IMR-90 (cell line): ENCODE results near the gene GXYLT2. TPM values are rescaled to one million over a fixed set of nuclear protein-coding genes. Genes with fewer than 3 reads are reported as not detected.
A peak's percentile ranks its signal among the peaks of the same experiment; 100 is the strongest.

Experiments used
- ATAC-seq: fragments of 200-7000 bp; cut with Tn5 transposase; 2 replicates; pipeline ENCODE4 v1.9.1; 2020; ENCODE audit warnings: low read depth, mild to moderate bottlenecking, moderate library complexity
- BruUV-seq: library from RNA; stranded (reverse); fragments of 400-500 nt; replicated peaks from 2 replicates; lab custom pipeline; 2021; lab: Mats Ljungman, UMichigan
- CTCF ChIA-PET: fragments of 300-600 bp; formaldehyde crosslinking; extraction: SDS; loops from one replicate; lab custom pipeline; 2021; ENCODE audit warnings: antibody characterized with exemption; lab: Yijun Ruan, JAX
- POLR2A ChIA-PET: fragments of 300-600 bp; sonication (Branson Sonifier 250); formaldehyde crosslinking; loops from one replicate; lab custom pipeline; 2022; ENCODE audit warnings: antibody characterized with exemption; ENCODE audit not compliant: unreplicated experiment; lab: Charles Lee
- DNase-seq: peaks from one replicate; pipeline ENCODE4 v3.0.0; 2013
- H2AFZ ChIP-seq: replicated peaks from 2 replicates; pipeline ENCODE3; 2013; ENCODE audit warnings: low read length, mild to moderate bottlenecking; ENCODE audit not compliant: poor library complexity
- H2AK5ac ChIP-seq: 2 replicates; pipeline ENCODE4 v1.6.1; 2013; ENCODE audit warnings: low read depth, low read length, inconsistent platforms
- H2AK9ac ChIP-seq: replicated peaks from 2 replicates; pipeline ENCODE3; 2013; ENCODE audit warnings: mild to moderate bottlenecking, low read depth, low read length, moderate library complexity; ENCODE audit not compliant: poor library complexity
- H2BK120ac ChIP-seq: 2 replicates; pipeline ENCODE4 v1.6.1; 2013; ENCODE audit warnings: low read depth, low read length, inconsistent platforms
- H2BK15ac ChIP-seq: 3 replicates; pipeline ENCODE4 v1.6.1; 2013; ENCODE audit warnings: low read depth, low read length, inconsistent platforms
- H2BK20ac ChIP-seq: 2 replicates; pipeline ENCODE4 v1.6.1; 2013; ENCODE audit warnings: low read depth, mild to moderate bottlenecking, inconsistent platforms, low read length, moderate library complexity
- H2BK5ac ChIP-seq: 2 replicates; pipeline ENCODE4 v1.6.1; 2013; ENCODE audit warnings: mild to moderate bottlenecking, low read depth, low read length, inconsistent platforms; ENCODE audit not compliant: poor library complexity, severe bottlenecking
- H3K14ac ChIP-seq: replicated peaks from 2 replicates; pipeline ENCODE4 v1.6.1; 2013; ENCODE audit warnings: low read depth, low read length, inconsistent platforms
- H3K18ac ChIP-seq: 2 replicates; pipeline ENCODE4 v1.6.1; 2013; ENCODE audit warnings: low read depth, low read length, control low read depth
- H3K23ac ChIP-seq: 2 replicates; pipeline ENCODE4 v1.6.1; 2013; ENCODE audit warnings: low read depth, low read length, inconsistent platforms
- H3K27ac ChIP-seq: 2 replicates; pipeline ENCODE4 v1.5.1; 2013; ENCODE audit warnings: mild to moderate bottlenecking, control low read depth, low read length; ENCODE audit not compliant: insufficient read depth
- H3K27me3 ChIP-seq: 2 replicates; pipeline ENCODE4 v1.6.1; 2013; ENCODE audit warnings: low read length; ENCODE audit not compliant: control insufficient read depth, insufficient read depth
- H3K36me3 ChIP-seq: 2 replicates; pipeline ENCODE4 v1.6.1; 2013; ENCODE audit warnings: low read length, mixed read lengths; ENCODE audit not compliant: control insufficient read depth, insufficient read depth
- H3K4ac ChIP-seq: 2 replicates; pipeline ENCODE4 v1.6.1; 2013; ENCODE audit warnings: low read depth, low read length, inconsistent platforms
- H3K4me1 ChIP-seq: 2 replicates; pipeline ENCODE4 v1.6.1; 2013; ENCODE audit warnings: low read length, mixed read lengths; ENCODE audit not compliant: control insufficient read depth, insufficient read depth
- H3K4me2 ChIP-seq: 2 replicates; pipeline ENCODE4 v1.6.1; 2013; ENCODE audit warnings: low read depth, mild to moderate bottlenecking, control low read depth, low read length, moderate library complexity
- H3K4me3 ChIP-seq: 2 replicates; pipeline ENCODE4 v1.5.1; 2013; ENCODE audit warnings: low read depth, mild to moderate bottlenecking, control low read depth, low read length, moderate library complexity; ENCODE audit not compliant: insufficient read depth
- H3K56ac ChIP-seq: 2 replicates; pipeline ENCODE4 v1.6.1; 2013; ENCODE audit warnings: low read length, inconsistent platforms; ENCODE audit not compliant: insufficient read depth; ENCODE audit errors: extremely low read depth
- H3K79me1 ChIP-seq, 2 experiments: 2 replicates each; pipeline ENCODE4 v1.6.1; 2013; ENCODE audit warnings: low read length in 2 of 2, inconsistent platforms in 1 of 2, low read depth in 1 of 2
- H3K9ac ChIP-seq: 2 replicates; pipeline ENCODE4 v1.6.1; 2013; ENCODE audit warnings: low read depth, low read length, control low read depth
- H3K9me1 ChIP-seq: 2 replicates; pipeline ENCODE4 v1.6.1; 2013; ENCODE audit warnings: low read length, inconsistent platforms; ENCODE audit not compliant: insufficient read depth
- H3K9me3 ChIP-seq: 2 replicates; pipeline ENCODE4 v1.6.1; 2013; ENCODE audit warnings: low read length; ENCODE audit not compliant: control insufficient read depth, insufficient read depth
- H4K20me1 ChIP-seq: 2 replicates; pipeline ENCODE4 v1.6.1; 2013; ENCODE audit warnings: low read length, inconsistent platforms; ENCODE audit not compliant: insufficient read depth
- H4K5ac ChIP-seq: 2 replicates; pipeline ENCODE4 v1.6.1; 2013; ENCODE audit warnings: mild to moderate bottlenecking, low read depth, low read length, control low read depth
- H4K8ac ChIP-seq, 2 experiments: 2 replicates each; pipeline ENCODE4 v1.6.1; 2013; ENCODE audit warnings: low read depth in 2 of 2, low read length in 2 of 2, control low read depth in 1 of 2, inconsistent platforms in 1 of 2
- H4K91ac ChIP-seq: 2 replicates; pipeline ENCODE4 v1.6.1; 2013; ENCODE audit warnings: low read depth, low read length, inconsistent platforms; ENCODE audit not compliant: insufficient read depth
- CEBPB ChIP-seq: IDR thresholded peaks from 2 replicates; pipeline ENCODE4 v1.6.1; 2012; ENCODE audit warnings: low read depth, low read length, improper control_type of control experiment
- RCOR1 ChIP-seq: IDR thresholded peaks from 2 replicates; pipeline ENCODE4 v1.6.1; 2012; ENCODE audit warnings: mild to moderate bottlenecking, low read length, improper control_type of control experiment; ENCODE audit not compliant: insufficient replicate concordance
- WGBS, 2 experiments: methylation state at CpG; one replicate each; pipeline versions ENCODE4 v1.1.5 to v1.1.7; 2013; ENCODE audit warnings: missing lambda C conversion rate in 2 of 2; ENCODE audit not compliant: insufficient read length in 1 of 2; ENCODE audit errors: extremely low coverage in 2 of 2; 5-methylcytosine and 5-hydroxymethylcytosine counted together
- dilution Hi-C: fragments of 300-500 bp; cut with HindIII; formaldehyde crosslinking; loops from one replicate; pipeline ENCODE4 v1.14.3; 2018; ENCODE audit warnings: low sequenced_read_pairs; ENCODE audit not compliant: unreplicated experiment
- in situ Hi-C: fragments of 300-500 bp; cut with MboI; formaldehyde crosslinking; loops from 3 replicates; pipeline ENCODE4 v1.14.3; 2019; ENCODE audit warnings: low sequenced_read_pairs, inconsistent platforms, mixed read lengths
- intact Hi-C: fragments of 100-400 bp; cut with micrococcal nuclease; formaldehyde crosslinking; loops from 2 replicates; pipeline ENCODE4 v1.10.0; 2022
- polyA plus RNA-seq, 3 experiments: library from polyadenylated mRNA; depleted of rRNA; stranded (reverse); fragments of >200 nt; gene quantifications; 2 replicates each; pipeline ENCODE4 v1.2.3, GENCODE V29; 2012; ENCODE audit warnings: low replicate concordance in 1 of 3
- total RNA-seq: library from RNA; depleted of rRNA; stranded (reverse); fragments of >200 nt; gene quantifications from 2 replicates; pipeline ENCODE4 v1.2.3, GENCODE V29; 2012

The GXYLT2 gene
- total and polyA plus RNA-seq, 2 of the 4 experiments (the other 2 are of a cell fraction): 5.7 to 11.1 TPM

DNA sequence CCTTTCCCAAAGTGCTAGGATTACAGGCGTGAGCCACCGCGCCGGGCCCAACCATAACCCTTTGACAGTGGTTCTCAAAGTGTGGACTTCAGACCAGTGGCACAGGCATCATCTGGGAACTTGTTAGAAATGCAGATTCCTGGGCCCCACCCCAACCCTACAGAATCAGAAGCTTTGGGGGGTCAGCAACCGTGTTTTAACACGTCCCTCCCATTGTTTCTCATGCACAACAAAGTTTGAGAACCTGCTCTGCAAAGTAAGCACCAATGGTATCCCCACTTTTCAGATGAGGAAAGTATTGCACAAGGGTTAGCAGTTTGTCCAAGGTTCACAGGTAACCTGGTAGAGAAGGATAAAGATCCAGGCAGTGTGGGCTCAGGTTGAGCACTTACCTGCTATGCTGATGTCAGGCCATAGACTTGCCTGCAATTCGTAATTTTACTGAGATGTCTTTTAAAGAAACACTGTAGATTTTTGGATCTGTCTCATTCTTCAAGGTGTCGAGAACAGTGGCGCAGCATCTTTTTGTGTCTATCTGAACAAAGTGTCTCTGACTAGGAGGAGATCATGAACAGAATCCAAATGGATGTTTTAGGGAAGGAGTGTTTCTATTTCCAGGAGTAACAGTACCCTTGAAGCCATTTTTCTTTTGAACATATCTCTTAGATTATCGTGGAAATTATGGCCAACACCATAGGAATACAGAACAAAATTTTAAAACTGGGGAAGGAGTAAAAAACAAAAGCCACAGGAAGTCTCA, 2.5 kb downstream of the GXYLT2 start:
- peak overlapping the region; percentile 77; the same call in 1 of the 2 replicates for H2AK5ac ChIP-seq
- H3K9ac ChIP-seq: 0 out of 2 replicates have a peak overlapping the region, but pooled peaks have one; percentile 29
- in situ Hi-C loops (no loop called here), dilution Hi-C loops (no loop called here), intact Hi-C loops (loop anchor here (2.0 kb wide), 1 partner anchor 42 kb away; the partner anchor contains the start of gene SHQ1)
- ChIA-PET POLR2A (no interaction called here), CTCF (interaction anchor here (1.0 kb wide), 1 partner anchor 39 kb away, joined by 3 read pairs; no protein-coding TSS in a partner anchor)
- H3K79me1 ChIP-seq: peaks cover 0 to 29% of the 10 kb centered on the region in 2 experiments; a peak in 3 of 4 replicates
- H4K20me1 ChIP-seq: peaks cover 8% of the 10 kb centered on the region; the same call in 1 of the 2 replicates
- H3K4me2 ChIP-seq: peak overlapping the region; percentile 45
- peak overlapping the region; percentile 79; the same call in 1 of the 2 replicates for H3K27ac ChIP-seq
- DNase-seq (no peak), ATAC-seq (no peak)
- peak overlapping the region; percentile 35; the same call in 1 of the 2 replicates for H3K14ac ChIP-seq
- peak overlapping the region; percentile 75; the same call in 1 of the 2 replicates for H4K5ac ChIP-seq
- H3K9me3 ChIP-seq: no peaks in the 10 kb centered on the region
- H3K18ac ChIP-seq: peak overlapping the region; percentile 80
- H2BK15ac ChIP-seq: peak overlapping the region; percentile 97; the same call in 2 of the 3 replicates
- H3K9me1 ChIP-seq: peaks cover 12% of the 10 kb centered on the region
- peaks cover 1% of the 10 kb centered on the region; the same call in 1 of the 2 replicates for H3K36me3 ChIP-seq
- H3K23ac ChIP-seq: no peak overlapping the region
- WGBS, 2 experiments: 43% methylated on average over 1 of the region's 10 CpGs; no CpG with 5 or more reads in 1 of the 2 experiments
- peak overlapping the region; percentile 44 to 53; a peak in 3 of 4 replicates for H4K8ac ChIP-seq
- H2BK120ac ChIP-seq: peak overlapping the region; percentile 35
- no peak overlapping the region for H3K56ac ChIP-seq
- H2BK20ac ChIP-seq: peak overlapping the region; percentile 71
- peak overlapping the region; percentile 65 for H4K91ac ChIP-seq
- H3K4ac ChIP-seq: peak overlapping the region; percentile 73
- peaks cover 21% of the 10 kb centered on the region for H3K4me1 ChIP-seq
- peak overlapping the region; percentile 34 for H2BK5ac ChIP-seq
- no peak overlapping the region for H2AK9ac ChIP-seq
- BruUV-seq: no TSS peak
- no peak overlapping the region for H2AFZ ChIP-seq
- no peak overlapping the region for H3K4me3 ChIP-seq
- TF ChIP-seq RCOR1 (no peak), CEBPB (peak; percentile 56)
- H3K27me3 ChIP-seq: no peaks in the 10 kb centered on the region
